NCI-H1092 treated with DMSO at 0.1 percent for 48 hours (cell line): ENCODE measurements around the gene IGSF9.

Experiments
- DNase-seq: peaks from one replicate; lab custom pipeline; 2025; lab: John Stamatoyannopoulos, UW

IGSF9 gene

GRCh38 chr1:159944623-159945455, 574 bp downstream of the IGSF9 start:
- DNase-seq, result no peak

DNA sequence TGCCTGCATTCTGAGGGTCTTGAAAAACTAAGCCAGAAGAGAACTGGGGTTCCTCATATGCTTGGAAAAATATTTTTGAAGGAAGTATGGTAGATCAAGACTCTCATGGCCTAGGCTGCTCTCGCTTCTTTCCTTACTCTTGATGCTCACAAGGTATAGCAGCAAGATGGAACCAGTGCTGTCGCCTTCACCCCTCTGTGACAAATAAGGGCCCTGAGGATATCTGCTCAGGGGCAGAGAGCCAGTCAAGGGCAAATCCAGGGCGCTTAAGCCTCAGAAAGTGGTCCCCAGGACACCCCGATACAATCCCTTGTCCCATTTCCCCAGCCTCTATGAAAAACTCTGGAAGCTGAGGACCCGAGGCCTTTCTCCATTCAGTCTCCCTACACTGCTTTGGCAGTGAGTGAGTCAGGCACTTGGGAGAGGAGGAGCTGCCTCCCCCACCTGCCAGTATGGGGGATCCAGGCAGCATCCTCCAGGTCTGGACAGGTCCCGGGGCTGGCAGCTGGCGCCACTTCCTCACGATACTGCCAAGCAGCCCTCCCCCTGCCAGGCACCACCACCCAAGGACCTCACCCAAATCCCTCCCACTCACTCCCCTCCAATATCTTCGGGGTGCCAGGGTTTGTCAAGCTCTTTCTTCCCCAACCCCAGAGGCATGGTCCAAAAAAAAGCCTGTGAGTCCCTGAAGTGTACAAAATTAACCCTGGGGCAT, 1.3 kb downstream of the IGSF9 start:
- DNase-seq, result no peak

- no peak for DNase-seq
Measured at GRCh38 chr1:159943278-159943640, 2.2 kb downstream of the IGSF9 start.

DNA sequence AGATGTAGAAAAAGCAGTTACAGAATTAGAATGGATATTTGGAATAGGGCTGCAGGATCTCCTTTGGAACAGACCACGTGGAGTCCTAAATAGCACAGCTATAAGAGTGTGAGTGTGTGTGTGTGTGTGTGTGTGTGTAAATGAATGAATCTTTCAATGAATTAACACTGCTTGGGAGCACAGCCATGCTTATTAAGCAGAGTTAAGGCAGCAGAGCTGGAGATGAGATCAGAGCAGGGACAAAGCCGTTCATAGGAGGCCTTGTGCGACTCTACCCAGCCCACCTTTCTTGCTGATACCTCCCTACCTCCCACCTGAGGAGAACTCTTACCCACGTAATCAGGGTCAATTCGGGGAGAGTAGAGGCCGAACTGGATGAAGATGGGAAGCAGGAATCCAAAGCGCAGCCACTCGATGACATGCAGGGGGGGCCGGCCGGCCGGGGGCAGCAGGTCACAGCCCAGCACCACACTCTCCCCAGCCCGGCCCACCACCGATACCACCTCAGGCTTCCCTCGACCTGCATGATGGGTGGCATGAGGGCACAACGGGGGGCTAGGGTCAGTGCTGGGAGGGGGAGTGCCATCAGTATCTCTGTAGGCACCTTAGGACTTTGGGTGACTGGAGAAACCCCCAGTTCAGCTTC, 2.7 kb downstream of the IGSF9 start:
- DNase-seq, result no peak

DNA sequence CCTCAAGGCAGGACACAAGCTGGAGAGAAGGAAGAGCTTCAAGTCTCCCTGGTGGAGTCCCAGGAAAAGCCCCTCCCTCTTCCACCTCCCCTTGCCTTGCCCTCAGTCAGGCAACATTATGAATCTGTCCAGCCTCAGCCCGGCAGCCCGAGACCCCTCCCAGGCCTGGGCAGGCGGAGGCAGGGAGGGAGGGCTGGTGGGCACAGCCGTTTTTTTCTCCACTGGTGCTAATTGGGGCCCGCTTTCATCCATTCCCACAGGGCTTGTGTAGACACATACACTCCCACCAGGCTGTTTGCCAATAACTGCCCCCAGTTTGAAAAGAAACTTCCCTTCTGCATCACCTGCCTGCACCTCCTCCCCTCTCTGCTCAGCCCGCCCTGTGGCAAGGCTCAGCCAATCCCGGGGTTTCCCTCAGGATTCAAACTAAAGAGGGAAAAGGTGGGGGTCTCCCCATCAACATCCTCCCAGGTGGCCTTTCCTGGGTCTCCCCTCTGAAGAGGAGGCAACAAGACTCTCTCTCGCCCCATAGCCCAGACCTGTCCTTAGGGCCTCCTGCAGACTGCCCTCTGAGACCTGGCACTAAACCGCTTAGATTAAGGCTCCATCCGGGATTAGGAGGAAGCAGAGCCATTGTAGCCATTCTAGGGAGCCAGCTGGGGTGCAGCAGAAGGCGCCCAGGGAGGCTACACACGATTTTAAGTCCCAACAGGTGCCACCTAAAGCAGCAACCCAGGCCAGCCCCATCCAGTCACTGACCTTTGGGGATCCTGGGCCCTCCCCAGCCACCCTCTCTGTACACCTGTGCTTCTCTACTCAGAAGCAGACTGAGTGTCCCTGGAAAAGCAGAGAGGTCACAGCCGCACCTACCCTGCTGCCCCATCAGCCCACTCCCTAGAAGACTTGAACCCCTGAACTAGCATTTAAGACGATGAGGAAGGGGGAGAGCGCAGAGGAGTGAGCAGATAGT, 3.5 kb downstream of the IGSF9 start:
- DNase-seq, result peak; percentile 10

DNA sequence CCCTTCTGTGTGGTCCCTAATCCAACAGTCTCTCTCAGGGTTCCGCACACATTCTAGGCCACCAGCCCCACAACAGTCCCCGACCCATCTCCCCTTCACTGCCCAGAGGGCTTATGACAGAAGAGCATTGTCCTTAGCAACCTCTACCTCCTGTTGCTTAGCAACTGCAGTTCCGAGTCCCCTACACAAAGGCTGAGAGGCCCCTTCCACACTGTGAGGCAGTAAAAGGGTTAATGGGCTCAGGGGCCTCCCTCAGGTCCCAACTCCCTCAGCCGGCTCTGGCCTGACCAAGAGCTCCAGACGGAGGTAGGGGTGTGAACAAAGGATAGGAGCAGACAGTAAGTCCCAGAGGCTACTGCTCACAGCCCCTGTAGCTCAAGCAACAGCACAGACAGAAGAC, 4.3 kb downstream of the IGSF9 start:
- DNase-seq, result no peak

- DNase-seq, result no peak
Measured at GRCh38 chr1:159940006-159940620, 5.3 kb downstream of the IGSF9 start.

DNA sequence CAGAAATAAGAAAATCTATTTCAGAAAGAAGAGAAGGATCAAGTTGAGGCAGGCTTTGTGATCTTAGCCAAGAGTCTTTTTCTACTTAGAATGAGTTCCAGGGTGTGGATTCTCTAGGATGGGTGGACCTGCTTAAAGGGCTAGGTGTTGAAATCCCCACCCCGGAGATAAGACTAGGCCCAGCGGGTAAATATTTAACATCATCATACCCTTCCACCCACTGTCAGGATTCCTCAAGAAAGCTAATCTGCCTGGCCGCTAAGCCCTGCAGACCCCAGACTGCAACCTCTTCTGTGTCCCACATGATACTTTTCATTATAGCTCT, 5.8 kb downstream of the IGSF9 start:
- DNase-seq, result no peak

DNA sequence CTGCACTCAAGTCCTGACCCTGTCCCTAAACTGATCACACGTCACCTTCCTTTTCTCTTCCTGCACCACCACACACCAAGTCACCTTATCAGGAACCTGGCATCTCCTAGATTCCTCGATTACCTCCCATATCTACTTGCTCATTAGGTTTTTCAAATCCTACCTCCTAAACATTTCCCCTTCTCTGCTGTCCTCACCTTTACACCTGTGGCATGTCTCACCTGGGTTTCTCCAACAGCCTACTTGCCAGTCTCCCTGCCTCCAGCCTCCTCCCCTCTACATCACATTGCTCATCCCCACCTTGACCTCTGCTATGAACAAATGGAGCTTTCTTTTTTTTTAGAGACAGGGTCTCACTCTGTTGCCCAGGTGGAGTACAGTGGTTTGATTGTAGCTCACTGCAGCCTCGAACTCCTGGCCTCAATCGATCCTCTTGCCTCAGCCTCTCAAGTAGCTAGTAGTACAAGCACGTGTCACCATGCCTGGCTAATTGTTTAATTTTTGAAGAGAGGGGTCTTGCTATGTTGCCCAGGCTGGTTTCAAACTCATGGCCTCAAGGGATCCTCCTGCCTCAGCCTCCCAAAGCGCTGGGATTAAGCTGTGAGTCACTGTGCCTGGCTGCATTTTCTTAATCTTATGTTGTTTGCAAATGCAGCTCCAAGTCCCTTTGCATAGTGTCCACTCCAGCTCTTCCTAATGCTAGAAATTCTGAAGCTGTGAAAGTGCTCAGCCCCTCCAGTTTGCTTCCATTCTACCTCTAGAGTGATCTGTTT, 6.3 kb downstream of the IGSF9 start:
- DNase-seq, result no peak

GRCh38 chr1:159938211-159938852, 7.1 kb downstream of the IGSF9 start:
- no peak for DNase-seq

DNA sequence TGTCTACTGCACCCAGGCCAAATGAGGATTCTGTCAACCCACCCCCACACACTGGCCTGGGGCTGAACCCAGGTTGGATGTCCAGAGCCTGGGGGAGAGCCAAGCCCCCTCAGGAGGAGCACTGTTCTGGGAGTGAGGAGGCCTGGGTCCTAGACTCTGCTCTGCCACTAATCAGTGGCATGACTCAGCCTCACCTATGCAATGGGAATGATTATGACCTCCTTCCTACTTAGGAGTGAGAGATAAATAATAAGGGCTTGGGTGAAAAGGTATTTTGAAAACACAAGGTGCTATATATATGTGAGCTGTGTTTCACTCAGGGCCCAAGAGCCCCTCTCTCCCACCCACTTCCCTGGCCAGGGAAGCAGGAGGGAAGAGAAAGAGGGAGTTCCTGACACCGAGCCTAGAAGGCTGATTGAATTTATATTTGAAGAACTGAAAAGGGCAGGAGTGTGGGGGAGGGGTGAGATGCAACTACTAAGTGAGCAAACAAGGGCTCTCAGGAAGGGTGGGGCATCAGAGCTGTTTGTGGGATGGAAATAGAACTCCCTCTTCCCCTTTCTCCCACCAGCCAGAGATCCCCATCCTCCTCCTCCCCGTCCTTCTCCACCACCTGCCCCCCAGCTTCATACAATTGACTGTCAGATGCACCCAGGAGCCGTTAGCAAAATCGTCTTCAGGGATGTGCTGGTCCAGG, 8.2 kb downstream of the IGSF9 start:
- DNase-seq, result no peak

DNA sequence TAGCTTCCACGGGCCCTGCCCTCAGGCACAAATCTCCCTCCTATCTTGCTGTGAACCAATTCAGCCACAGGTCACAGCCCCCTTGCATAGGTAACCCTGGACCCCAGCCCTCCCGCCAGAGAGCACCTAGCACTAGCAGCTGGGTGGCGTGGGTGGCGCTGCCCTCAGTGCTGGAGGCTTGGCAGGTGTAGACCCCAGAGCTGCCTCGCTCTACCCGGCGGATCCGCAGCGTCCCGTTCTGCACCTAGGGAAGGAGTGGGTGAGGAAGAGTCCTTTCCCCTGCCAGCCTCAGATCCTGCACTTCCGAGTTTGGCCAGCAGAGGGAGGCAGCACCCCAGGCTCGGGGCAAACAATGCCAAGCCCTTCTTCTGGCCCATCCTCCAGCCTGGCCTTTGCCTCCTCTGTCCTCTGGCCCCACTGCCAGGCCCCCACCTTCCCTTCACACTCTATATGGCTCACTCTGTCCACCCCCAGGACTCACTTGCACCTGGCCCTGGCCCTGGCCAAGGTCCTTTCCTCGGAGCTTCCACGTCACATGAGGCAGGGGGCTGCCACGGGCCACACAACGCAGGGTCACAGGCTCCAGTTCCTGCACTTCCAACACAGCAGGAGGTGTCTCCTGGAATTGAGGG, 9.0 kb downstream of the IGSF9 start:
- peak; percentile 44 for DNase-seq

- DNase-seq, result no peak
Measured at GRCh38 chr1:159935719-159936272, 9.6 kb downstream of the IGSF9 start.

GRCh38 chr1:159935305-159935704, 10.1 kb downstream of the IGSF9 start:
- no peak for DNase-seq

DNA sequence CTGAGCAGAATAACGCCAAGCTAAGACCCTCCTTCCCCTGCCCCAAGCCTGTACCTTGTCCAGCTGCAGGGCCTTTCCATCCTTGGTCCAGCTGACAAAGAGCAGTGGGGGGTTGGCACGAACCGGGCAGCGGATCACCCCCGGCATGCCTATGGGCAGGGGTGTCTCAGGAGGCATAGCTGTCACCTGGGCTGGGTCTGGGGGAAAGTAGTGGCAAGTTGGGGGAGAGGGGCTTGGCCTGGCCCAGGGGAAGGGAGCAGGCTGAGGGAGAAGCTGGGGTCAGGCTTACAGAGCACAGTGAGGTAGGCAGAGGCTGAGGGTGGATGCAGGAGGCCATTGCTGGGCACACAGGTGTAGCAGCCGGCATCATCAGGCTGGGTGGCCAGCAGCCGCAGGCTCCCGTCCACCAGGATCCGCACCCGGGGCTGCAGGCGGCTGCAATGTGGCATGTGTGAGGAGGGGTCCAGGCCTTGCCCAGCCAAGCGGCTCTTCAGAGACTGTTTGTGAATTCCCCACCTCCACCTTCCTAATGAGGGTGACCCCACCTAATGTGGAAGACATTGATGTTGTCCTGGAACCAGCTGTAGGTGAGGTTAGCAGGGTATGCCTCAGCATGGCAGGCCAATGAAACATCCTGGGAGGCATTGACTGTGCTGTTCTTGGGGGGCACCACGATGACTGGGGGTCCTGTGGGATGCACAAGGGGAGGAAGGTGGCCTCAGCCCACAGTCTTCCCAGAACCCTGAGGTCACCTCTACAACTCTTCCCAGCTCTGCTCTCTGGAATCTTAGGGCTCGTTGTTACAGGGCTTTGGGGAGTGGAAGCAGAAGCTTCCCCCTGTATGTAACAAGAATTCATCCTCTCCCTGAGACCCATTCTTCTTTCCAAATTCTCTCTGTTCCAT, 11.0 kb downstream of the IGSF9 start:
- no peak for DNase-seq

GRCh38 chr1:159933347-159933746, 12.1 kb downstream of the IGSF9 start:
- no peak for DNase-seq
